ENCODE results near the gene EML4. TPM values are rescaled to one million over a fixed set of nuclear protein-coding genes. Genes with fewer than 3 reads are reported as not detected.

The EML4 gene
- total RNA-seq, 3 donors from 2014 or later (not counting 1 experiment from before 2014, with no cell fraction given), result 88.4 to 136 (median 91.5) TPM

GRCh38 chr2:42382144-42382543 is 213.0 kb downstream of the EML4 start:
- Histone ChIP-seq H3K9me3 (ENCODE audit: control insufficient read depth, insufficient read depth, low read length) (no peaks in the 10 kb centered on the region), H3K4me3 (ENCODE audit: low read length) (no peak overlapping the region), H3K27ac (ENCODE audit: low read length) (no peak overlapping the region), H3K4me1 (ENCODE audit: control insufficient read depth, insufficient read depth, low read length) (no peaks in the 10 kb centered on the region), H3K36me3 (ENCODE audit: control insufficient read depth, insufficient read depth, low read length) (no peaks in the 10 kb centered on the region), H3K27me3 (ENCODE audit: control insufficient read depth, insufficient read depth, low read length) (no peaks in the 10 kb centered on the region)
- DNase-seq (no peak), ATAC-seq (no peak)
- Mint-ChIP-seq H3K27me3 (ENCODE audit: low read depth in 2 of 2) (peaks cover 8 to 11% of the 10 kb centered on the region in 2 donors), H3K36me3 (no peaks in the 10 kb centered on the region), H3K4me3 (no peak overlapping the region), H3K4me1 (no peaks in the 10 kb centered on the region), H3K9me3 (no peaks in the 10 kb centered on the region), H3K27ac (no peak overlapping the region)
- intact Hi-C loops (cut with micrococcal nuclease), result no loop called here
- TF ChIP-seq CTCF (IDR thresholded peaks at IDR 0.05), result no peak
- 73% methylated on average over 4 of the region's 4 CpGs for WGBS (ENCODE audit: insufficient coverage)

Other genes starting within 250 kb of the EML4 start
- under 1 TPM in 1 of 3 donors, not detected in 2; 0.50 TPM for gene PKDCC, start 121.3 kb upstream of the EML4 start, total RNA-seq
- gene COX7A2L, start 191.9 kb downstream of the EML4 start, total RNA-seq, result 10 to 100 TPM; 45.8 to 59.1 (median 58.1) TPM

Data from natural killer cell (primary cell).